H7 (cell line): ENCODE results near the gene H6PD. TPM values are rescaled to one million over a fixed set of nuclear protein-coding genes. Genes with fewer than 3 reads are reported as not detected.

Experiments used
- DNase-seq: peaks from one replicate; pipeline ENCODE4 v3.0.0; 2012
- H3K27me3 ChIP-seq: 2 replicates; pipeline ENCODE4 v1.6.0; 2011; ENCODE audit warnings: mild to moderate bottlenecking, low read length; ENCODE audit not compliant: control insufficient read depth, insufficient read depth
- H3K36me3 ChIP-seq: replicated peaks from 2 replicates; pipeline ENCODE4 v1.5.1; 2011; ENCODE audit warnings: low read length; ENCODE audit not compliant: control insufficient read depth, insufficient read depth
- H3K4me3 ChIP-seq: 2 replicates; pipeline ENCODE4 v1.5.1; 2011; ENCODE audit warnings: low read depth, mild to moderate bottlenecking, control low read depth, low read length, moderate library complexity; ENCODE audit not compliant: insufficient read depth
- total RNA-seq: library from RNA; depleted of rRNA; stranded (reverse); fragments of >200 nt; shearing (Covaris generic); gene quantifications from 2 replicates; pipeline ENCODE4 v1.2.3, GENCODE V29; 2014

Gene H6PD
- total RNA-seq, 1 experiment from 2014 or later: 13.9 TPM

GRCh38 chr1:9278585-9279153, 44.1 kb downstream of the H6PD start:
- Histone ChIP-seq H3K36me3 (no peaks in the 10 kb centered on the region), H3K4me3 (no peak overlapping the region), H3K27me3 (peaks cover 4% of the 10 kb centered on the region)
- DNase-seq: no peak

GRCh38 chr1:9279172-9279840, 44.7 kb downstream of the H6PD start:
- no peak for DNase-seq
- Histone ChIP-seq H3K36me3 (no peaks in the 10 kb centered on the region), H3K27me3 (peaks cover 4% of the 10 kb centered on the region), H3K4me3 (no peak overlapping the region)

DNA sequence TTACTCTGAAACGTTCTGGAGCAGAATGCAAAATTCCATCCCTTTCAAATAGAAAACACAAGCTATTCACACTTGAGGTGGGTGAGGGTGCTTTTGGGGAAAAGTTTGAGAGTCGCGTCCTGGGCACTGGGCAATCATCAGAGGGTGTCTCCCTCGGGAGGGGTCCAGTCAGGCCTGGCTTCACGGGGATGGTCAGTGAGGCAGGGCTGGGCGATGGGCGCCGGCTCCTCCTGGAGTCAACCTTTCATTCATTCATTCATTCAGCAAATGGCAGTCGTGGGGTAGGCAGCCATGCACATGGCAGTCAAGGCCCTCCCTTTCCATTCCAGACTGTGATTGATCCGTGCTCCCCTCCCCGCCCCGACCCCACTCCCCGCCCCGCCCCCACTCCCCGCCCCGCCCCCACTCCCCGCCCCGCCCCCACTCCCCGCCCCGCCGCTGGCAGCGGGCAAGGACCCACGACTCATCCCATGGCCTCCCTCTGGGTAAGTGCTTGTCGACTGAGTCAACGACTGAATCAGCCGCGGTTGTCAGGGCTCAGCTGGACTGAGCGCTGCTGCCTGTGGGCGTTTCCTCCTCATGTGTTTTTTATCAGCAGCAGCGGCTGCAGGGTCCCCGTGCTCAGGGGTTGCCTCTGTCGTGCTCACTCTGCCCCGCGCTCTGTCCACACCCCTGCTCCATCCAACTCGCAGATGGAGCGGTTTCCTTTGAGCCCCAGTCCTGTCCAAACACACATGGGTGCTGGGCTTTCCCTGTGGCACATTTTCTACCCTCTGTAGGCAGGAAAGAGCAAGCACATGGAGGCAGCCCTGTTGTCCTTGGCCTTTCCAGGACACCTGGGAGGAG, 45.7 kb downstream of the H6PD start:
- peak overlapping the region; percentile 13; the same call in 1 of the 2 replicates for H3K4me3 ChIP-seq

GRCh38 chr1:9281071-9281827, 46.7 kb downstream of the H6PD start:
- no peak for DNase-seq
- Histone ChIP-seq H3K4me3 (no peak overlapping the region), H3K36me3 (no peaks in the 10 kb centered on the region), H3K27me3 (peaks cover 4% of the 10 kb centered on the region)

More for the DNA sequence above, 45.7 kb downstream of the H6PD start:
- peak; percentile 89 for DNase-seq
- Histone ChIP-seq H3K36me3 (no peaks in the 10 kb centered on the region), H3K27me3 (peaks cover 4% of the 10 kb centered on the region)

DNA sequence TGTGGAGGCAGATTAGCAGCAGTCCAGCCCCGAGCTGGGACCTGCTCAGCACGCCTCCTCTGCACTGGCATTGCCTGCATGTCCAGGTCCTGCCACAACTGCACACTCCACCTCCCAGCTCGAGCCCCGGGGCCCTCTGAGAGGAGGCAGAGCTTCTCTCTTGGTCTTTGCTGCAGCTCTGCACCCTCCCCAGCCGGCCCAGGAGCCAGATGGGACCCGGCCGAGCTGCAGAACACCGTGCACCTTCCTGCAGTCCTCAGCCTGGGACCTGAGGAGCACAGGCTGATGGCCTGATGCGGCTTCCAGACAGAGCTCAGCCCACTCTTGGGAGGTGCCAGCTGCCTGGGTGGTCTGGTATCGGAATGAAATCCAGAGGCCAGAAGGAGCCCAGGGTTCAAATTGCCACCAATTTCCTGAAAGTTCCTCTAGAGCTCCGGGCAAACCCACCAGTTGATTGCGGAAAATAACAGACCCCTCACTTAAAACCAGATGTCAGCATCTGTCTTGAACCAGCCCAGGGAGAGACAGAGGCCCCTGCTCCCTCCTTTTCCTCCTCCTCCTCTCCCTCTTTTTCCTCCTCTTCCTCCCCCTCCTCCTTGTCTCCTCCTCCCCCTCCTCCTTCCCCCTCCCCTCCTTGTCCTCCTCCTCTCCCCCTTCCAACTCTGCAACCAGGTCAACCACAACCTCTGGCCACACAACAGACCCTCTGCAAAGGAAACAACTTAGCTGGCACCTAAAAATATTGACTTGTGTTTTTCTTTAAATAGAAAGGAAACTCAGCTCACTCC, 47.5 kb downstream of the H6PD start:
- no peak overlapping the region for H3K4me3 ChIP-seq
- H3K36me3 ChIP-seq: no peaks in the 10 kb centered on the region
- DNase-seq: peak; percentile 61
- H3K27me3 ChIP-seq: peaks cover 4% of the 10 kb centered on the region

GRCh38 chr1:9282696-9282955, 48.1 kb downstream of the H6PD start:
- no peak overlapping the region for H3K4me3 ChIP-seq
- H3K36me3 ChIP-seq: no peaks in the 10 kb centered on the region
- DNase-seq: no peak
- peaks cover 4% of the 10 kb centered on the region for H3K27me3 ChIP-seq

DNA sequence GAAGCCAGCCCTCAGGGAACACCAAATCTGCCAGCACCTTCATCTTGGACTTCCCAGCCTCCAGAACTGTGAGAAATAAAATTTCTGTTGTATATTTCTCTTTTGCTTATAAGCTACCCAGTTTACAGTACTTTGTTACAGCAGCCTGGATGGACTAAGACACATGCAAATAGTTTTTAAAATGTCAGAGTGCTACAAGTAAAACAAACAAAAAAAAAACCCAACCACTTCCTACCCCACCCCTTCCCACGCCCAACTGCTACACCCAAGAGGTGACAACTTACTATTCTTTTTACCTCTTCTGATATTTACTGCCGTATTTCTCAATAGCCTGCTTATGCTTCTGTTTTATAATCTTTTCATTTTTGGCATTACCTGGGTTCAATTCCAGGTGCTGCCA, 49.5 kb downstream of the H6PD start:
- Histone ChIP-seq H3K27me3 (peaks cover 4% of the 10 kb centered on the region), H3K36me3 (no peaks in the 10 kb centered on the region), H3K4me3 (no peak overlapping the region)
- no peak for DNase-seq

DNA sequence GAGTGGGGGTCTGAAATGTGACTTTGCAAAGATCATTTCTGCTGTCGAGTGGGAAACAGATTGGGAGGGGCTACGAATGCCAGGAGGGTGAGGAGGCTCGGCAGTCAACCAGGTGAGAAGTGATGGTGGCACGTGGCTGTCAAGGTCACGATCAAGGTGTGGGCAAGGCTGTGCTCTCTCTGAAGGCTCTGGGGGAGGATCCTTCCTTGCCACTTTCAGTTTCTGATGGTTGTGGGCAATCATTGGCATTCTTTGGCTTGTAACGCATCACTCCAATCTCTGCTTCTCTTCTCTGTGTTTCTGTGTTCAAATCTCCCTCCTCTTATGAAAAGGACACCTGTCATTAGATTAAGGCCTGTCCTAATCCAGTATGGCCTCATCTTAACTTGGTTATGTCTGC, 52.0 kb downstream of the H6PD start:
- peaks cover 3% of the 10 kb centered on the region for H3K27me3 ChIP-seq
- no peak for DNase-seq
- H3K4me3 ChIP-seq: no peak overlapping the region
- H3K36me3 ChIP-seq: no peaks in the 10 kb centered on the region

- DNase-seq: no peak
- no peaks in the 10 kb centered on the region for H3K36me3 ChIP-seq
- H3K27me3 ChIP-seq: peaks cover 15% of the 10 kb centered on the region
- H3K4me3 ChIP-seq: no peak overlapping the region
Observed at GRCh38 chr1:9289090-9289534, 54.5 kb downstream of the H6PD start.

DNA sequence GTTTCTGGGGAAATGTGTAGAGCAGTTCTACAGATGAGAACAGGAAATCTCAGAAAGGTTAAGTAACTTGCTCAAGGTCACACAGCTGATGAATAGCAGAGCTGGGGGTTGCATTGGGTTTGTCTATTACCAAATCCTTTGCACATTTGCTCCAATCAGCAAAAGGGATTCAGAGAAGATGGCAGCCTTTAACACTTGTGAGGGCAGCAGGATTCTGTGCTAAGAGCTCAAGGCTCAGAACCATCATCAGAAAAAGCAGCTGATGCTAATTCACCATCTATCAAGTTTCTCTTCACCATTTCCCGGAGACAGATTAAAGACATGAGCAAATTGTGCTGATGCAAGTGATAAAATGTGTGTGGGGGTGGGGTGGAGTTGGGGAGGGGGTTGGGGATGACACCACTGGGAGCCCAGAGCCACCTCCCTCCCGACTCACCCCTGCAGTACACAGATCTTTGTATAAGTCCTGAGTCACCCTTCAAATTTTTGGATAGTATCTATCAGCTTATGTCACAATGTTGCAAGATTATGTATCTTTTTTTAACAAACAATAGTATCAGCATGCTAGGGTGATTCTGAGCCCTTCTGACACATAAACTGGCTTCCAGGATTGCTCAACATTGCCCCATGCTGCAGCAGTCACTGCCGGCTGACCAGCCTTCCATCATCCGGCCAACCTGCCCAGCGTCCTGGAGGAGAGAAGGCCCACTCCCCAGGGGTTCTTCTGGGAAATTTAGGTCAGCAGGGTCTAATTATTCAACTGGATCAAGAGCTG, 55.3 kb downstream of the H6PD start:
- H3K4me3 ChIP-seq: no peak overlapping the region
- H3K36me3 ChIP-seq: no peaks in the 10 kb centered on the region
- DNase-seq: no peak
- peaks cover 18% of the 10 kb centered on the region for H3K27me3 ChIP-seq

DNA sequence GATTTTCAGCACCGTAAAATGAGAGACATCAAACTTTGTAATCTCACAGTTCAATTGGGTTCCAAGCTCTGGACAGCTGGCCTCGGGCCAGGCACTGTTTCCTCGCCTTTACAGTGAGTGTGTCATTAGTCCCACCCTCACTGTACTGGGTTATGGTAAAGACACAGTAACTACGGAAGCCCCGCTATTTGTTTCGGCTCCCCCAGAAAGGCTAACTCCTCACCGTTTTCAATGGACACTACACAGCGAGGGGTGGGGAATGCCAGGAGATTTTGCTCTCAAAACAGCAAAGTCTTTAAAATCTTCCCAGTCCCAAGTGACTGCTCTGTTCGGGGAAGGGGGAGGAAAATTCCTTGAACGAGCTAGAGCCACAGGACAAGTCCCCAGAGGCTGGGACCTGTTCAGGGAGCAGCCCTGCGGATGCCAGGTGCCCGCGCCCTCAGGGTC, 57.4 kb downstream of the H6PD start:
- Histone ChIP-seq H3K36me3 (no peaks in the 10 kb centered on the region), H3K4me3 (peak overlapping the region; percentile 51), H3K27me3 (peaks cover 18% of the 10 kb centered on the region)
- no peak for DNase-seq

DNA sequence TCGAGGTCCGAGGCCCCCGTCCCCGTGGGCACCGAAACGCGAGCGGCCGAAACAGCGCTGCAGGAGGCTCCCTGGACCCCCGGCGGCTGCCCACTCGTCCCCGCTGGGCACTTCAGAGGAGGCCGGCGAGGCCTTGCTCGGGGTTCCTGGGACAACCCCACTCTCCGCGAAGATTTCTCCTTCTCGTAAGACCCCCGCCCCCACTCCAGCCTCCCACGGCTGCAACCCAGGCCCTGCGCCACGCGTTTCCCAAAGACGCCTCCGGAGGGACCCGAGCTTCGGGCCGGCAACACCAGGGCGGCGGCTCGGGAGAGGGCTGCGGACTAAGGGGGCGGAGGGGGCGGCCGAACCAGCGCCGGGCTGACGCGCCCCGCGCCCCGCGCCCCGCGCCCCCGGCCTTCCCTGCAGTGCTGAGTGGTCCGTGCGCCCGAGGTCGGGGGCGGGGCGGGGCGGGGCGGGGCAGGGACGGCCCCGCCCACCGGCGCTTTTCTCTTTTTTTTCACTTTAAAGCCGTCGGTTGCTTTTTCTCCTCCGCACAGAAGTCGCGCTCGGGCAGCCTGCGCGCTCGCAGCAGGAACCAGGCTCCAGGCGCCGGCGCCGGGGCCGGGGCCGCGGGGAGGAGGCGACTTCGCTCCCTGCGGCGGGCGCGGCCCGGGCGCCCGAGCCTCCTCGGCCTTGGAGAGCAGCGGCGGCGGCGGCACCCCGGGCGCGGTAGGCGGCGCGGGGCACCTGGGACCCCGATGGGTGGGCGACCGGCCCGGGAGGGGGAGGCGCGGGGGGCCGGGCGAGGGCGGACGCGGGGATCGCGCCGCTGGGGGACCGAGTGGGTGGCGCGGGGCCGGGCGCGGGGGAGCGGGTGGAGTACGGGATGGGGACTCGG, 58.0 kb downstream of the H6PD start, which contains the start of gene SPSB1:
Gene SPSB1, plus strand, starts transcription at position 534 of the 880 bp plus-strand sequence. CDS start 62,998 bp downstream, outside the sequence.
- peaks cover 18% of the 10 kb centered on the region for H3K27me3 ChIP-seq
- peak within 1 kb of the TSS; percentile 53 for H3K4me3 ChIP-seq
- no peaks in the 10 kb centered on the region for H3K36me3 ChIP-seq
- DNase-seq: peak; percentile 94

- DNase-seq: peak; percentile 80
- peaks cover 18% of the 10 kb centered on the region for H3K27me3 ChIP-seq
- H3K4me3 ChIP-seq: peak overlapping the region; percentile 53
- H3K36me3 ChIP-seq: no peaks in the 10 kb centered on the region
Observed at GRCh38 chr1:9293241-9293532, 58.6 kb downstream of the H6PD start.
